Bronchial epithelial cell (primary cell): ENCODE results near the gene OGFR. TPM values are rescaled to one million over a fixed set of nuclear protein-coding genes. Genes with fewer than 3 reads are reported as not detected.

Experiments
- DNase-seq: peaks from one replicate; pipeline ENCODE4 v3.0.0-alpha.2; 2010; ENCODE audit warnings: low read depth
- FAIRE-seq: peaks from 2 replicates; lab custom pipeline; 2011; peaks lifted over from hg19 to GRCh38; lab: Jason Lieb, UNC
- H3K27me3 ChIP-seq: 2 replicates; pipeline ENCODE4 v1.5.1; 2011; ENCODE audit warnings: low read length; ENCODE audit not compliant: control insufficient read depth, insufficient read depth
- H3K36me3 ChIP-seq: 2 replicates; pipeline ENCODE4 v1.5.1; 2011; ENCODE audit warnings: low read length; ENCODE audit not compliant: control insufficient read depth, insufficient read depth
- H3K4me3 ChIP-seq: 2 replicates; pipeline ENCODE4 v1.5.1; 2011; ENCODE audit warnings: mild to moderate bottlenecking, low read depth, low read length, control low read depth
- CTCF ChIP-seq: IDR thresholded peaks from 2 replicates; pipeline ENCODE4 v1.5.1; 2011; ENCODE audit warnings: mild to moderate bottlenecking, moderate library complexity, low read length, control low read depth, inconsistent platforms; ENCODE audit not compliant: insufficient read depth, severe bottlenecking
- total RNA-seq: library from RNA; depleted of rRNA; stranded (reverse); fragments of >200 nt; gene quantifications from 2 replicates; pipeline ENCODE4 v1.2.1, GENCODE V29; 2014

The OGFR gene
- total RNA-seq, 1 donor from 2014 or later = 16.1 TPM

GRCh38 chr20:62818592-62819493, 14.2 kb downstream of the OGFR start:
- Histone ChIP-seq H3K4me3 (no peak overlapping the region), H3K27me3 (peaks cover 25% of the 10 kb centered on the region), H3K36me3 (no peaks in the 10 kb centered on the region)
- no peak for TF ChIP-seq CTCF
- no peak for FAIRE-seq
- DNase-seq = peak; percentile 20

GRCh38 chr20:62819494-62820174, 15.0 kb downstream of the OGFR start:
- no peak for TF ChIP-seq CTCF
- H3K27me3 ChIP-seq = peaks cover 25% of the 10 kb centered on the region
- no peak for DNase-seq
- H3K4me3 ChIP-seq = no peak overlapping the region
- no peaks in the 10 kb centered on the region for H3K36me3 ChIP-seq
- FAIRE-seq = no peak

- TF ChIP-seq CTCF = no peak
- no peak for FAIRE-seq
- no peak overlapping the region for H3K4me3 ChIP-seq
- H3K36me3 ChIP-seq = no peaks in the 10 kb centered on the region
- no peak for DNase-seq
- H3K27me3 ChIP-seq = peaks cover 22% of the 10 kb centered on the region
These were observed 15.8 kb downstream of the OGFR start for GRCh38 chr20:62820208-62820961.

- Histone ChIP-seq H3K27me3 (peaks cover 15% of the 10 kb centered on the region), H3K36me3 (no peaks in the 10 kb centered on the region), H3K4me3 (no peak overlapping the region)
- FAIRE-seq (no peak), DNase-seq (no peak)
- no peak for TF ChIP-seq CTCF
These were observed 16.5 kb downstream of the OGFR start for GRCh38 chr20:62820962-62821725.

- Histone ChIP-seq H3K4me3 (no peak overlapping the region), H3K27me3 (peaks cover 10% of the 10 kb centered on the region), H3K36me3 (no peaks in the 10 kb centered on the region)
- DNase-seq (no peak), FAIRE-seq (no peak)
- TF ChIP-seq CTCF = no peak
These were observed 17.1 kb downstream of the OGFR start for GRCh38 chr20:62821726-62822210.
